ENCODE data around the gene TMEM141.
"Not testable (repeated sequence)": the region's sequence is repeated elsewhere in the genome, so short reads cannot be mapped to it uniquely, and the experiment has no call there.

TMEM141 gene

GRCh38 chr9:136796238-136796774, 5.2 kb downstream of the TMEM141 start, which contains the start of gene CCDC183:
Gene CCDC183 (plus strand): TSS chr9:136796338. CDS start chr9:136796398, 60 bp downstream.
- no peak for DNase-seq

GRCh38 chr9:136796775-136797347, 5.7 kb downstream of the TMEM141 start:
- DNase-seq: peak; percentile 42

- DNase-seq: no peak
Measured at GRCh38 chr9:136798708-136799078, 7.5 kb downstream of the TMEM141 start.

GRCh38 chr9:136799079-136799853, 8.1 kb downstream of the TMEM141 start:
- no peak for DNase-seq

GRCh38 chr9:136799854-136800657, 8.9 kb downstream of the TMEM141 start:
- DNase-seq: no peak

DNA sequence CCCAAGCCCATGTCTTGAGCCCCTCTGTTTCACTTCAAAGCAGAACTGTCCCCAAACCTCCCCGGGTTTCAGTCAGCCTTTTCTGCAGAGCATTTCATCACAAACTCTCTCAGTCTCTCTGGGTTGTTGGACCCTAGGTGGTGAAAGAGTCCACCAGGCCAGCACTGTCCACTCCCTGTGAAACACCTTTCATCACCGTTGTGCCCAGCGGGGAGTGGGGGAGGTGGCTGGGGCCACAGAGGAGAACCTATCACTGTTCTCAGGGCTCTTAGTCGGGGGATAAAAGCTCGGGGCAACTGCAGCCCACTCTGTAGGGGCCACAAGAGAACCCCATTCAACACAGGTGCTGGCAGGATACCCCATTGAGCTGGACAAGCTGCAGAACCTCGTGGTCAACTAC, 11.2 kb downstream of the TMEM141 start:
- DNase-seq: no peak

- DNase-seq: not testable (repeated sequence)
Measured at GRCh38 chr9:136803009-136803550, 11.9 kb downstream of the TMEM141 start.

- DNase-seq: no peak
Measured at GRCh38 chr9:136803551-136804508, 12.7 kb downstream of the TMEM141 start.

GRCh38 chr9:136804509-136805206, 13.5 kb downstream of the TMEM141 start:
- no peak for DNase-seq

DNA sequence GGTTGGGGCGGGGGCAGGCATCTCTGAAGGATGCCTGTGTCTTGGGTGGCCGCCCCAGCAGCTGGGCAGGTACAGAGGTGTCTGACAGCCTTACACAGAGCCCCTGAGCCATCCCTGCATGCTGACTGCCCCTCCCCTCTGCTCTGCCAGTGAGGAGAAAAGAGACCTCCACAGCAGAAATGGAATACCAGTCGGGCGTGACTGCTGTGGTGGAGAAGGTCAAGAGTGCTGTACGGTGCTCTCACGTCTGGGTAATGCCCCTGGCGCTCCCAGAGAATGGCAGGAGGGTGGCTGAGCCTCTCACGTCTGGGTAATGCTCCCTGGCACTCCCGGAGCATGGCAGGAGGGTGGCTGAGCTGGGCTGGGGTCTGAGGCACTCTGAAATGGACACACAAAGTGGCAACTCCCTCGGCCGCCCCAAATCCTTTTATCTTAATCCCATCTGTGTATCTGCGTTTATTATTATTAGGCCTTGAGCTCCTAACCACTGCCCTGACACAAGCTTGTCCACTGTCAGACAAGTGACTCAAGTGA, 14.1 kb downstream of the TMEM141 start:
- DNase-seq: no peak

DNA sequence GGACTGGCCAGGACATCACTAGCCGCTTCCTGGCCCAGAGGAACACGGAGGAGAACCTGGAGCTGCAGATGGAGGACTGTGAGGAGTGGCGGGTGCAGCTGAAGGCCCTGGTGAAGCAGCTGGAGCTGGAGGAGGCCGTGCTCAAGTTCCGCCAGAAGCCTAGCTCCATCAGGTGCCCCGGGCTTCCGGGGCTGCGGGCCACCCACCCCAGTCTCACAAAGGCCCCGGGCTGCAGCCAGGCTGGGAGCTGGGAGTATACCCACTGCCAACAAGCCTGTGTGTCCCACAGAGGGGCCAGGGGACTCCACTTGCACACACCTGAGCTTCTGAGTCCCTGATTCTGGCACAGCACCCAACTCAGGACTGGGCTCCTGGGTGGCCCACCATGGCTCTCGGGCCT, 14.9 kb downstream of the TMEM141 start:
- DNase-seq: no peak

DNA sequence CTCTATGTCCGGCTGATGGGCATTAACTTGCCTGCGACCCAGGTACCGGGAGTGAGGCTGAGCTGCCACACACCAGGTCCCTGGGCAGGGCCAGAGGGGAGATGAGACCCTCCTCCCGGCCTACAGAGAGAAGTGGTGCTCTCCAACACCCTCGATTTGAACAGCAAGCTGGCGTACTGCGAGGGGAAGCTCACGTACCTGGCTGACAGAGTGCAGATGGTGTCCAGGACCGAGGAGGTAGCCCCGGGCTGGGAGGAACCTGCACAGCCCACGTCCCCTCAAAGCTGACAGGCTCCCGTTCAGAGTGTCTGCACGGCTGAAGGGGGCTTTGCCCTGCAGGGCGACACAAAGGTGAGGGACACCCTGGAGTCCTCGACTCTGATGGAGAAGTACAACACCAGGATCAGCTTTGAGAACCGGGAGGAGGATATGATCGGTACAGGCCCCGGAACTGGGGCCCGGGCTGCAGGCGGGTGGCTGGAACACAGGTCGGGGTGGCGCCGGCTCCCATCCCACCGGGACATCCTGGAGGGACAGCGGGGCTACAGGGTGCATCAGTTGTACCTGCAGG, 15.6 kb downstream of the TMEM141 start:
- DNase-seq: no peak

- DNase-seq: peak; percentile 67
Measured at GRCh38 chr9:136807281-136808074, 16.3 kb downstream of the TMEM141 start, which contains the start of gene RABL6. Gene RABL6 (plus strand): TSS chr9:136807948. CDS start chr9:136808197, 249 bp downstream.

DNA sequence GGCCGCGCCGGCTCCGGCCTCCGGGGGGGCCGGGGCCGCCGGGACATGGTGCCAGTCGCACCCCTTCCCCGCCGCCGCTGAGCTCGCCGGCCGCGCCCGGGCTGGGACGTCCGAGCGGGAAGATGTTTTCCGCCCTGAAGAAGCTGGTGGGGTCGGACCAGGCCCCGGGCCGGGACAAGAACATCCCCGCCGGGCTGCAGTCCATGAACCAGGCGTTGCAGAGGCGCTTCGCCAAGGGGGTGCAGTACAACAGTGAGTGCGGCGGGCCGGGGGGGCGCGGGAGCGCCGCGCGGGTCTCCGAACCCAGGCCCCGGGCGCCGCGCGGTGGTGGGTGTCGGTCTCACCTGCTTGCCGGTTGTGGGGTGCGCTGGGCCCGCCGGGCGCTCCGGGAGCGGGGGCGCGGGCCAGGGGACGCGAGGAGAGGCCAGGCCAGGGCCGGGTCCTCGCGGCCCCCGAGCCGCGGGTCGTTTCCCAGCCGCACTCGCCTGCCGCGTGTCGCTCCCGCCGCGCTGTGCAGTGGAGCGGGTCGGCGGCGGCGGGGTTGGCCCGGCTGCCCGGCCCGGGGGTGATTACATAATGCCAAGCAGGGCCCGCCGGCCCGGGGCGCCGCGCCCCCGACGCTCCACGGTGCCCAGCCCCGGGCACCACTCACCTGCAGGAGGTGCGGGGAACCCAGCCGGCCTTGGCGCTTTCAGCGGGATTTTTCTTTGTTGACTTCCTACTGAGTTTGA, 17.1 kb downstream of the TMEM141 start:
- no peak for DNase-seq

DNA sequence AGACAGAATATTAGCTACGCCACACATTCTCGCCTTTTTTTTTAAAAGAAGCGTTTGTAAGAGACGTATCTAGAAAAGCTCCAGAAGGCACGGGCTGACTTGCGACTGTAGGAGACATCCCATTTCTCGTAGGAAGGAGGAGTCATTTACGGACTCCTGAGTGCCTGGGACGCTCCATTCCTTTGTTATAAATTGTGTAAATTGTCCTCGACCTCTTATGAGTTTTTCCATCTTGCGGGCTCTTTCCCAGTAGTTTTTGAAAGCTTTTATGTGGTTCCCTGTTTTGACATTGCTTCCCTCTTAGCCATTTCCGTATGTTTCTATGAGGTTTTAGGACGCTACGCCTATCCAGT, 17.6 kb downstream of the TMEM141 start:
- DNase-seq: no peak

GRCh38 chr9:136814725-136815421, 23.7 kb downstream of the TMEM141 start:
- DNase-seq: no peak

- no peak for DNase-seq
Measured at GRCh38 chr9:136815422-136815782, 24.3 kb downstream of the TMEM141 start.
